HCT116 (cell line): Measurements from ENCODE around the gene MYH11. TPM values are rescaled to one million over a fixed set of nuclear protein-coding genes. Genes with fewer than 3 reads are reported as not detected.
"Not testable (repeated sequence)": the region's sequence is repeated elsewhere in the genome, so short reads cannot be mapped to it uniquely, and the experiment has no call there.

ENCODE experiments used
- ATAC-seq: fragments of 200-7000 bp; cut with Tn5 transposase; 2 replicates; pipeline ENCODE4 v1.9.1; 2020; ENCODE audit warnings: mild to moderate bottlenecking, moderate library complexity
- BruUV-seq: library from RNA; stranded (reverse); fragments of 400-500 nt; replicated peaks from 2 replicates; lab custom pipeline; 2021; lab: Mats Ljungman, UMichigan
- CTCF ChIA-PET: fragments of 300-600 bp; sonication (Branson Sonifier 250); formaldehyde crosslinking; loops from one replicate; lab custom pipeline; 2021; ENCODE audit warnings: antibody characterized with exemption; lab: Charles Lee
- POLR2A ChIA-PET: fragments of 300-600, 350-600 bp; sonication (Branson Sonifier 250); formaldehyde crosslinking; loops from one replicate; lab custom pipeline; 2021; ENCODE audit warnings: antibody characterized with exemption; lab: Charles Lee
- RAD21 ChIA-PET, 2 experiments: fragments of 300-600 bp; sonication (Branson Sonifier 250); formaldehyde crosslinking; loops; one replicate each; lab custom pipeline; 2023; ENCODE audit warnings: low total read pairs in 2 of 2; ENCODE audit not compliant: uncharacterized antibody in 2 of 2, unreplicated experiment in 2 of 2, low non-redundant PET in 1 of 2; lab: Charles Lee
- DNase-seq: peaks from one replicate; pipeline ENCODE4 v3.0.0-alpha.2; 2010; ENCODE audit warnings: low read depth, low spot score
- H2AFZ ChIP-seq: fragments of 200-600 bp; shearing (Covaris generic), sonication (generic); 2 replicates; pipeline ENCODE4 v1.6.1; 2017; ENCODE audit warnings: low read depth, mixed run types, mixed read lengths, antibody characterized with exemption, low read length; ENCODE audit not compliant: poor library complexity, severe bottlenecking
- H3K27ac ChIP-seq: 2 replicates; pipeline ENCODE4 v1.5.1; 2012; ENCODE audit warnings: low read depth, low read length
- H3K27me3 ChIP-seq: fragments of 200-600 bp; sonication (generic); 2 replicates; pipeline ENCODE4 v1.6.1; 2016; ENCODE audit warnings: mixed run types, low read length, mixed read lengths; ENCODE audit not compliant: insufficient read depth
- H3K36me3 ChIP-seq, 2 experiments: fragments of 200-500 bp in 1 of 2; fragments of 200-600 bp in 1 of 2; sonication (Bioruptor generic) in 1 of 2; sonication (generic) in 1 of 2; 2 replicates each; pipeline versions ENCODE4 v1.5.1 to v1.6.1; 2014 to 2016; ENCODE audit warnings: low read length in 2 of 2, inconsistent platforms in 1 of 2, mixed read lengths in 1 of 2, mixed run types in 1 of 2; ENCODE audit not compliant: insufficient read depth in 2 of 2, control insufficient read depth in 1 of 2
- H3K4me1 ChIP-seq, 2 experiments: fragments of 200-600 bp in 1 of 2; sonication (generic) in 1 of 2; 2 replicates each; pipeline versions ENCODE4 v1.5.1 to v1.6.1; 2012 to 2017; ENCODE audit warnings: low read length in 2 of 2, inconsistent platforms in 1 of 2, mild to moderate bottlenecking in 1 of 2, mixed read lengths in 1 of 2, mixed run types in 1 of 2, moderate library complexity in 1 of 2; ENCODE audit not compliant: insufficient read depth in 2 of 2, control insufficient read depth in 1 of 2
- H3K4me2 ChIP-seq: fragments of 200-600 bp; sonication (generic); 2 replicates; pipeline ENCODE4 v1.6.1; 2017; ENCODE audit warnings: mixed run types, low read length, mixed read lengths
- H3K4me3 ChIP-seq, 2 experiments: fragments of 200-600 bp in 1 of 2; sonication (generic) in 1 of 2; replicated peaks in 1 of 2; 2 replicates each; pipeline ENCODE4 v1.5.1; 2011 to 2016; ENCODE audit warnings: low read length in 2 of 2, control low read depth in 1 of 2, low read depth in 1 of 2, mild to moderate bottlenecking in 1 of 2, mixed read lengths in 1 of 2, mixed run types in 1 of 2
- H3K79me2 ChIP-seq: fragments of 200-600 bp; sonication (generic); 2 replicates; pipeline ENCODE4 v1.6.1; 2017; ENCODE audit warnings: mild to moderate bottlenecking, mixed run types, low read length, moderate library complexity, mixed read lengths; ENCODE audit not compliant: insufficient read depth
- H3K9ac ChIP-seq: fragments of 200-600 bp; sonication (generic); 2 replicates; pipeline ENCODE4 v1.6.1; 2016; ENCODE audit warnings: low read length, mixed read lengths
- H3K9me2 ChIP-seq: fragments of 200-600 bp; sonication (generic), shearing (Covaris generic); 2 replicates; pipeline ENCODE4 v1.6.1; 2017; ENCODE audit warnings: mixed run types, mild to moderate bottlenecking, moderate library complexity; ENCODE audit not compliant: insufficient read depth
- H3K9me3 ChIP-seq, 2 experiments: fragments of 200-500 bp in 1 of 2; fragments of 200-600 bp in 1 of 2; sonication (Bioruptor generic) in 1 of 2; sonication (generic) in 1 of 2; 2 replicates each; pipeline ENCODE4 v1.6.1; 2014 to 2017; ENCODE audit warnings: low read length in 2 of 2, mixed read lengths in 2 of 2, inconsistent platforms in 1 of 2, low read depth in 1 of 2, mild to moderate bottlenecking in 1 of 2, mixed run types in 1 of 2, moderate library complexity in 1 of 2; ENCODE audit not compliant: control insufficient read depth in 1 of 2, insufficient read depth in 1 of 2
- H4K20me1 ChIP-seq: fragments of 200-600 bp; sonication (generic), shearing (Covaris generic); 2 replicates; pipeline ENCODE4 v1.6.1; 2017; ENCODE audit warnings: mixed run types, mild to moderate bottlenecking, moderate library complexity; ENCODE audit not compliant: insufficient read depth
- CBX3 ChIP-seq: IDR thresholded peaks from 2 replicates; pipeline ENCODE4 v1.6.1; 2012; ENCODE audit warnings: low read depth
- CEBPB ChIP-seq: IDR thresholded peaks from 2 replicates; pipeline ENCODE4 v1.6.1; 2012; ENCODE audit warnings: low read depth
- EZH2phosphoT487 ChIP-seq: fragments of 200-600 bp; IDR thresholded peaks from 2 replicates; pipeline ENCODE4 v1.6.1; 2018; ENCODE audit warnings: antibody characterized with exemption, borderline replicate concordance
- JUND ChIP-seq: IDR thresholded peaks from 2 replicates; pipeline ENCODE4 v1.6.1; 2012
- POLR2AphosphoS5 ChIP-seq: IDR thresholded peaks from 2 replicates; pipeline ENCODE4 v1.6.1; 2011; ENCODE audit warnings: mild to moderate bottlenecking, low read depth, low read length, moderate library complexity
- intact Hi-C: fragments of 100-400 bp; cut with micrococcal nuclease; formaldehyde crosslinking; loops from 2 replicates; pipeline ENCODE4 v1.10.0; 2022
- total RNA-seq: library from RNA; stranded (reverse); gene quantifications from one replicate; pipeline ENCODE4 v1.2.1, GENCODE V29; 2021; ENCODE audit not compliant: unreplicated experiment
- TF ChIP-seq, protein P1 (sequence below): IDR thresholded peaks from 2 replicates; pipeline ENCODE4 v1.6.1; 2011; ENCODE audit warnings: mild to moderate bottlenecking, low read length, moderate library complexity; ENCODE audit not compliant: insufficient replicate concordance; ENCODE audit errors: extremely low read depth
- TF ChIP-seq, protein P2 (sequence below), 3 experiments: fragments of 200-600 bp in 1 of 3; sonication (generic) in 1 of 3; IDR thresholded peaks in 2 of 3; conservative IDR thresholded peaks in 1 of 3; 2 replicates each; pipeline ENCODE4 v1.5.1; 2012 to 2017; ENCODE audit warnings: low read depth in 2 of 3, low read length in 2 of 3, antibody characterized with exemption in 1 of 3, borderline replicate concordance in 1 of 3, control low read depth in 1 of 3, mild to moderate bottlenecking in 1 of 3, mixed read lengths in 1 of 3, mixed run types in 1 of 3, moderate library complexity in 1 of 3; ENCODE audit not compliant: insufficient read depth in 1 of 3
- TF ChIP-seq, protein P3 (sequence below): IDR thresholded peaks from 2 replicates; pipeline ENCODE4 v1.6.1; 2012; ENCODE audit warnings: low read depth

The MYH11 gene
- total RNA-seq, 1 experiment from 2014 or later = 0.61 TPM

DNA sequence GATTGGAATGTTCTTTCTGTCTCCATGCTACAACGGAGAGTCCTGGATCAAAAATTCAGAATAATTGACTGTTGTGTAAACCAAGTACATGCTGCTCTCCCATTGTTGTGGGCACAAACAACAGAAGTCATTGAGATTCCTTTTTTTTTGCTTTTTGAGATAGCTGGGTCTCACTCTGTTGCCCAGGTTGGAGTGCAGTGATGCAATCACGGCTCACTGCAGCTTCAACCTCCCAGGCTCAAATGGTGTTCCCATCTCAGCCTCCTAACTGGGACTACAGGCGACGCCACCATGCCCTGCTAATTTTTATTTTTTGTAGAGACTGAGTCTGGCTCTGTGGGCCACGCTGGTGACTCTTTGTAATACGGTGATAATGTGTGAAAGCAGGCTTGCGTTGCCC, 182.3 kb downstream of the MYH11 start (continued):
- TF ChIP-seq, protein P1, sequence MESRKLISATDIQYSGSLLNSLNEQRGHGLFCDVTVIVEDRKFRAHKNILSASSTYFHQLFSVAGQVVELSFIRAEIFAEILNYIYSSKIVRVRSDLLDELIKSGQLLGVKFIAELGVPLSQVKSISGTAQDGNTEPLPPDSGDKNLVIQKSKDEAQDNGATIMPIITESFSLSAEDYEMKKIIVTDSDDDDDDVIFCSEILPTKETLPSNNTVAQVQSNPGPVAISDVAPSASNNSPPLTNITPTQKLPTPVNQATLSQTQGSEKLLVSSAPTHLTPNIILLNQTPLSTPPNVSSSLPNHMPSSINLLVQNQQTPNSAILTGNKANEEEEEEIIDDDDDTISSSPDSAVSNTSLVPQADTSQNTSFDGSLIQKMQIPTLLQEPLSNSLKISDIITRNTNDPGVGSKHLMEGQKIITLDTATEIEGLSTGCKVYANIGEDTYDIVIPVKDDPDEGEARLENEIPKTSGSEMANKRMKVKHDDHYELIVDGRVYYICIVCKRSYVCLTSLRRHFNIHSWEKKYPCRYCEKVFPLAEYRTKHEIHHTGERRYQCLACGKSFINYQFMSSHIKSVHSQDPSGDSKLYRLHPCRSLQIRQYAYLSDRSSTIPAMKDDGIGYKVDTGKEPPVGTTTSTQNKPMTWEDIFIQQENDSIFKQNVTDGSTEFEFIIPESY = no peak

DNA sequence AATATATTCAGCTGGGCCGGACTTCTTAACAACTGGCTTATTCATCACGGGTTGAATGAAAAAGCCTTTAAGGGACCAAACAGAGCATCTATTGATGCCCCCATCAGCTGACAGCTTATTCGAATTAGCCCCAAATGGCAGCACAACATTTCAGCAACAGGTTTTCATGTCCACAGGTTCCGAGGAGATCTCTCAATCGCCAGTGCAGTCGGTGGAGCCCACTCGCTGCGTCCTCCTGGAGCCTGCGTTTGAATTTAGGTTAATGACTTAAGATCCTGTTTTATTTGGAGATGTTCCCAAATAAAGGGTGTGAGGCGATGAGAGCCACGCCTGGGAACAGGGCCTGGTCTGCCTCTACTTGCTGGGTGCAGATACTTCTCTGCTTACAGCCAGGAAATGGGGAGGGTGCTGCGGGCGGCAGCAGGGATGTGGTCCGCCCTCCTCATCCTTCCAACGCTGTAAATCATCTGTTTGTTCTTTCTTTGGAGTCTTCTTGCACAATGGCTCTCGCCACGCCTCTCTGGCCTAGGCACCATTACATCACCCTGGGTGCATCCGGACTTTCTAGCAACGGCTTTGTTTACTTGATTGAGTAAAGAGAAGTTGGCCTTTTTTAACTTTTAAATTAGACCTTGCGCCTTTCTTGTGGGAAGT, 184.2 kb downstream of the MYH11 start:
- no peak for ATAC-seq
- H3K4me3 ChIP-seq = no peak overlapping the region
- no peak overlapping the region for H3K27ac ChIP-seq
- no peak overlapping the region for H2AFZ ChIP-seq
- TF ChIP-seq POLR2AphosphoS5 (no peak), EZH2phosphoT487 (no peak), JUND (no peak), CBX3 (no peak), CEBPB (no peak)
- TF ChIP-seq, protein P2, sequence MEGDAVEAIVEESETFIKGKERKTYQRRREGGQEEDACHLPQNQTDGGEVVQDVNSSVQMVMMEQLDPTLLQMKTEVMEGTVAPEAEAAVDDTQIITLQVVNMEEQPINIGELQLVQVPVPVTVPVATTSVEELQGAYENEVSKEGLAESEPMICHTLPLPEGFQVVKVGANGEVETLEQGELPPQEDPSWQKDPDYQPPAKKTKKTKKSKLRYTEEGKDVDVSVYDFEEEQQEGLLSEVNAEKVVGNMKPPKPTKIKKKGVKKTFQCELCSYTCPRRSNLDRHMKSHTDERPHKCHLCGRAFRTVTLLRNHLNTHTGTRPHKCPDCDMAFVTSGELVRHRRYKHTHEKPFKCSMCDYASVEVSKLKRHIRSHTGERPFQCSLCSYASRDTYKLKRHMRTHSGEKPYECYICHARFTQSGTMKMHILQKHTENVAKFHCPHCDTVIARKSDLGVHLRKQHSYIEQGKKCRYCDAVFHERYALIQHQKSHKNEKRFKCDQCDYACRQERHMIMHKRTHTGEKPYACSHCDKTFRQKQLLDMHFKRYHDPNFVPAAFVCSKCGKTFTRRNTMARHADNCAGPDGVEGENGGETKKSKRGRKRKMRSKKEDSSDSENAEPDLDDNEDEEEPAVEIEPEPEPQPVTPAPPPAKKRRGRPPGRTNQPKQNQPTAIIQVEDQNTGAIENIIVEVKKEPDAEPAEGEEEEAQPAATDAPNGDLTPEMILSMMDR (IDR thresholded peaks at IDR 0.05 in 2 of 3, conservative IDR thresholded peaks at IDR 0.05 in 1 of 3; ENCODE audit: borderline replicate concordance in 1 of 3, insufficient read depth in 1 of 3, low read depth in 2 of 3, low read length in 2 of 3) = no peak
- TF ChIP-seq, protein P3, sequence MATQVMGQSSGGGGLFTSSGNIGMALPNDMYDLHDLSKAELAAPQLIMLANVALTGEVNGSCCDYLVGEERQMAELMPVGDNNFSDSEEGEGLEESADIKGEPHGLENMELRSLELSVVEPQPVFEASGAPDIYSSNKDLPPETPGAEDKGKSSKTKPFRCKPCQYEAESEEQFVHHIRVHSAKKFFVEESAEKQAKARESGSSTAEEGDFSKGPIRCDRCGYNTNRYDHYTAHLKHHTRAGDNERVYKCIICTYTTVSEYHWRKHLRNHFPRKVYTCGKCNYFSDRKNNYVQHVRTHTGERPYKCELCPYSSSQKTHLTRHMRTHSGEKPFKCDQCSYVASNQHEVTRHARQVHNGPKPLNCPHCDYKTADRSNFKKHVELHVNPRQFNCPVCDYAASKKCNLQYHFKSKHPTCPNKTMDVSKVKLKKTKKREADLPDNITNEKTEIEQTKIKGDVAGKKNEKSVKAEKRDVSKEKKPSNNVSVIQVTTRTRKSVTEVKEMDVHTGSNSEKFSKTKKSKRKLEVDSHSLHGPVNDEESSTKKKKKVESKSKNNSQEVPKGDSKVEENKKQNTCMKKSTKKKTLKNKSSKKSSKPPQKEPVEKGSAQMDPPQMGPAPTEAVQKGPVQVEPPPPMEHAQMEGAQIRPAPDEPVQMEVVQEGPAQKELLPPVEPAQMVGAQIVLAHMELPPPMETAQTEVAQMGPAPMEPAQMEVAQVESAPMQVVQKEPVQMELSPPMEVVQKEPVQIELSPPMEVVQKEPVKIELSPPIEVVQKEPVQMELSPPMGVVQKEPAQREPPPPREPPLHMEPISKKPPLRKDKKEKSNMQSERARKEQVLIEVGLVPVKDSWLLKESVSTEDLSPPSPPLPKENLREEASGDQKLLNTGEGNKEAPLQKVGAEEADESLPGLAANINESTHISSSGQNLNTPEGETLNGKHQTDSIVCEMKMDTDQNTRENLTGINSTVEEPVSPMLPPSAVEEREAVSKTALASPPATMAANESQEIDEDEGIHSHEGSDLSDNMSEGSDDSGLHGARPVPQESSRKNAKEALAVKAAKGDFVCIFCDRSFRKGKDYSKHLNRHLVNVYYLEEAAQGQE = no peak
- TF ChIP-seq, all 23 proteins: peak for 0
- Histone ChIP-seq H3K4me1 (peaks cover 0 to 6% of the 10 kb centered on the region in 2 experiments; a peak in 1 of 4 replicates), H3K79me2 (peaks cover 34% of the 10 kb centered on the region; the same call in 1 of the 2 replicates), H3K9me2 (no peaks in the 10 kb centered on the region), H3K27me3 (no peaks in the 10 kb centered on the region), H3K9me3 (no peaks in the 10 kb centered on the region), H3K9ac (no peak overlapping the region), H4K20me1 (no peaks in the 10 kb centered on the region), H3K36me3 (peaks cover 5 to 16% of the 10 kb centered on the region in 2 experiments; a peak in 2 of 4 replicates), H3K4me2 (no peak overlapping the region)
- CTCF ChIA-PET = no interaction called here
- DNase-seq = no peak
- RAD21 ChIA-PET = no interaction called here
- POLR2A ChIA-PET = no interaction called here
- BruUV-seq = no TSS peak
- intact Hi-C loops = no loop called here

DNA sequence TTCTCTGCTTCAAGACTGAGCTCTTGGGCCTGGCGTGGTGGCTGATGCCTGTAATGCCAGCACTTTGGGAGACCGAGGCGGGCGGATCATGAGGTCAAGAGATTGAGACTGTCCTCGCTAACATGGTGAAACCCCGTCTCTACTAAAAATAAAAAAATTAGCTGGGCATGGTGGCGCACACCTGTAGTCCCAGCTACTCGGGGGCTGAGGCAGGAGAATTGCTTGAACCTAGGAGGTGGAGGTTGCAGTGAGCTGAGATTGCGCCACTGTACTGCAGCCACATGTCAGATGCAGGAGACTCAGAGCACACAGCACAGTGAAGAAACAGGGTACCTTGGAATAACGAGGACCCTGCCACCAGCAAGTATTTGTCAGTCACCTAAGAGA, 184.7 kb downstream of the MYH11 start:
- H3K4me1 ChIP-seq, ATAC-seq, intact Hi-C loops, POLR2A ChIA-PET, H3K9me2 ChIP-seq, H4K20me1 ChIP-seq, BruUV-seq, RAD21 ChIA-PET, H2AFZ ChIP-seq, H3K9ac ChIP-seq, H3K27ac ChIP-seq, H3K4me3 ChIP-seq, DNase-seq, H3K4me2 ChIP-seq, H3K9me3 ChIP-seq, H3K27me3 ChIP-seq: not testable (repeated sequence)
- Histone ChIP-seq H3K36me3 (peaks cover 7 to 20% of the 10 kb centered on the region in 2 experiments; a peak in 3 of 4 replicates), H3K79me2 (peaks cover 34% of the 10 kb centered on the region; the same call in 1 of the 2 replicates)
- CTCF ChIA-PET = interaction anchor here (1.3 kb wide), 1 partner anchor 10 kb away, joined by 3 read pairs; no protein-coding TSS in a partner anchor
